ENCODE results near the gene KIF2C.
A peak's percentile ranks its signal among the peaks of the same experiment; 100 is the strongest.

The KIF2C gene

GRCh38 chr1:44701141-44701573, 38.5 kb upstream of the KIF2C start:
- H3K4me3 ChIP-seq (ENCODE audit: low read length), result no peak overlapping the region
- WGBS (ENCODE audit: insufficient coverage, insufficient read length), result 100% methylated on average over 1 of the region's 7 CpGs

DNA sequence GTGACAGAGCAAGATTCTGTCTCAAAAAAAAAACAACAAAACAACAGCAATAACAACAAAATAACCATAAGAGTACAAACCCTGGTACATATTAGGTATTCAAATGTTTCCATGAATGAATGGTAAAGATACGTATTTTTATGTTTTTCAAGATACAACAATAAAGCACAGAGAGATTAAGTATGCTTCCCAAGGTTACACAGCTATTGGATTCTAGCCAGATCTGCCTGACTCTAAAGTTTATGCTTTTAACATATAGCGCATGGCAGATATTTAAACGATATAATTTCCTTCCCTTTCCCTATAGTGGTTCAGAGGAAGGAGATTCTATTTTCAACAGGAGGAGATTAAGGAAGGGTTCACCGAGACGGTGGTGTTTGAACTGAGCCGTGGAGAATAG, 34.2 kb upstream of the KIF2C start:
- H3K4me1 ChIP-seq (ENCODE audit: control insufficient read depth, insufficient read depth, low read length), result no peaks in the 10 kb centered on the region
- no peak overlapping the region for H3K27ac ChIP-seq (ENCODE audit: low read length)
- H3K9me3 ChIP-seq (ENCODE audit: control insufficient read depth, insufficient read depth, low read length), result no peaks in the 10 kb centered on the region
- no peaks in the 10 kb centered on the region for H3K36me3 ChIP-seq (ENCODE audit: control insufficient read depth, insufficient read depth, low read length)
- H3K27me3 ChIP-seq (ENCODE audit: control insufficient read depth, insufficient read depth, low read length), result no peaks in the 10 kb centered on the region
- WGBS (ENCODE audit: insufficient coverage, insufficient read length), result 100% methylated on average over 2 of the region's 6 CpGs
- no peak for DNase-seq (ENCODE audit: low read depth, low spot score)
- no peak overlapping the region for H3K4me3 ChIP-seq (ENCODE audit: low read length)

More at GRCh38 chr1:44701141-44701573, 38.5 kb upstream of the KIF2C start:
- Histone ChIP-seq H3K9me3 (ENCODE audit: control insufficient read depth, insufficient read depth, low read length) (no peaks in the 10 kb centered on the region), H3K36me3 (ENCODE audit: control insufficient read depth, insufficient read depth, low read length) (no peaks in the 10 kb centered on the region), H3K27me3 (ENCODE audit: control insufficient read depth, insufficient read depth, low read length) (no peaks in the 10 kb centered on the region), H3K4me1 (ENCODE audit: control insufficient read depth, insufficient read depth, low read length) (no peaks in the 10 kb centered on the region), H3K27ac (ENCODE audit: low read length) (no peak overlapping the region)
- no peak for DNase-seq (ENCODE audit: low read depth, low spot score)

DNA sequence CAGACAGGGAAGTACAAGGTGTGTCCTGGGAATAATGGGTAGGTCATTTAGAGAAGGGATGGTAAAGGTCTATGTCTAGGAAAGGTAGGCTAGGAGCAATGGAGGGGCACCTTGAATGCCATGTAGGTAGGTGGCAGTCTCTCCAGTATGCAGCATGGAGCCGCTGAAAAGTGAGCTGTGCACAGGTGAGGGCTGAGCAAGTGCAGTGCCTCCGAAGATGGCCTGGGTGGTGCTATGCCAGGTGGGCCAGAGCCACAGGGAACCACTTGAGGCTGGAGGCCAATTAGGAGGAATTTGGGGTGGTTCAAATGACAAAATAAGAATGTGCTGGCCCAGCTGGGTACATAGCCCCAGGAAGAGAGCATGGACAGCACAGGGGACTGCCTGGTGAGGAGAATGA, 33.7 kb upstream of the KIF2C start:
- Histone ChIP-seq H3K36me3 (ENCODE audit: control insufficient read depth, insufficient read depth, low read length) (no peaks in the 10 kb centered on the region), H3K27ac (ENCODE audit: low read length) (no peak overlapping the region), H3K9me3 (ENCODE audit: control insufficient read depth, insufficient read depth, low read length) (no peaks in the 10 kb centered on the region), H3K27me3 (ENCODE audit: control insufficient read depth, insufficient read depth, low read length) (no peaks in the 10 kb centered on the region), H3K4me3 (ENCODE audit: low read length) (no peak overlapping the region), H3K4me1 (ENCODE audit: control insufficient read depth, insufficient read depth, low read length) (no peaks in the 10 kb centered on the region)
- WGBS (ENCODE audit: insufficient coverage, insufficient read length), result no CpG with 5 or more reads among the region's 2 CpGs
- DNase-seq (ENCODE audit: low read depth, low spot score), result no peak

- no peak for DNase-seq (ENCODE audit: low read depth, low spot score)
- Histone ChIP-seq H3K27ac (ENCODE audit: low read length) (no peak overlapping the region), H3K9me3 (ENCODE audit: control insufficient read depth, insufficient read depth, low read length) (no peaks in the 10 kb centered on the region), H3K4me3 (ENCODE audit: low read length) (no peak overlapping the region), H3K36me3 (ENCODE audit: control insufficient read depth, insufficient read depth, low read length) (no peaks in the 10 kb centered on the region), H3K4me1 (ENCODE audit: control insufficient read depth, insufficient read depth, low read length) (no peaks in the 10 kb centered on the region), H3K27me3 (ENCODE audit: control insufficient read depth, insufficient read depth, low read length) (no peaks in the 10 kb centered on the region)
- no CpG with 5 or more reads among the region's 6 CpGs for WGBS (ENCODE audit: insufficient coverage, insufficient read length)
Measured at GRCh38 chr1:44707112-44707881, 32.3 kb upstream of the KIF2C start.

GRCh38 chr1:44707959-44708831, 31.4 kb upstream of the KIF2C start:
- no peak for DNase-seq (ENCODE audit: low read depth, low spot score)
- Histone ChIP-seq H3K27ac (ENCODE audit: low read length) (no peak overlapping the region), H3K4me3 (ENCODE audit: low read length) (no peak overlapping the region), H3K27me3 (ENCODE audit: control insufficient read depth, insufficient read depth, low read length) (no peaks in the 10 kb centered on the region), H3K36me3 (ENCODE audit: control insufficient read depth, insufficient read depth, low read length) (no peaks in the 10 kb centered on the region), H3K9me3 (ENCODE audit: control insufficient read depth, insufficient read depth, low read length) (no peaks in the 10 kb centered on the region), H3K4me1 (ENCODE audit: control insufficient read depth, insufficient read depth, low read length) (no peaks in the 10 kb centered on the region)
- no CpG with 5 or more reads among the region's 15 CpGs for WGBS (ENCODE audit: insufficient coverage, insufficient read length)

- H3K27ac ChIP-seq (ENCODE audit: low read length), result no peak overlapping the region
- no peak for DNase-seq (ENCODE audit: low read depth, low spot score)
- H3K9me3 ChIP-seq (ENCODE audit: control insufficient read depth, insufficient read depth, low read length), result no peaks in the 10 kb centered on the region
- no CpG with 5 or more reads among the region's 6 CpGs for WGBS (ENCODE audit: insufficient coverage, insufficient read length)
- no peak overlapping the region for H3K4me3 ChIP-seq (ENCODE audit: low read length)
- H3K4me1 ChIP-seq (ENCODE audit: control insufficient read depth, insufficient read depth, low read length), result no peaks in the 10 kb centered on the region
- no peaks in the 10 kb centered on the region for H3K27me3 ChIP-seq (ENCODE audit: control insufficient read depth, insufficient read depth, low read length)
- H3K36me3 ChIP-seq (ENCODE audit: control insufficient read depth, insufficient read depth, low read length), result no peaks in the 10 kb centered on the region
Measured at GRCh38 chr1:44713321-44713781, 26.3 kb upstream of the KIF2C start.

GRCh38 chr1:44714532-44714931, 25.1 kb upstream of the KIF2C start:
- Histone ChIP-seq H3K9me3 (ENCODE audit: control insufficient read depth, insufficient read depth, low read length) (no peaks in the 10 kb centered on the region), H3K27me3 (ENCODE audit: control insufficient read depth, insufficient read depth, low read length) (no peaks in the 10 kb centered on the region), H3K27ac (ENCODE audit: low read length) (no peak overlapping the region), H3K4me3 (ENCODE audit: low read length) (no peak overlapping the region), H3K4me1 (ENCODE audit: control insufficient read depth, insufficient read depth, low read length) (no peaks in the 10 kb centered on the region), H3K36me3 (ENCODE audit: control insufficient read depth, insufficient read depth, low read length) (no peaks in the 10 kb centered on the region)
- no peak for DNase-seq (ENCODE audit: low read depth, low spot score)
- no CpG with 5 or more reads among the region's 7 CpGs for WGBS (ENCODE audit: insufficient coverage, insufficient read length)

DNA sequence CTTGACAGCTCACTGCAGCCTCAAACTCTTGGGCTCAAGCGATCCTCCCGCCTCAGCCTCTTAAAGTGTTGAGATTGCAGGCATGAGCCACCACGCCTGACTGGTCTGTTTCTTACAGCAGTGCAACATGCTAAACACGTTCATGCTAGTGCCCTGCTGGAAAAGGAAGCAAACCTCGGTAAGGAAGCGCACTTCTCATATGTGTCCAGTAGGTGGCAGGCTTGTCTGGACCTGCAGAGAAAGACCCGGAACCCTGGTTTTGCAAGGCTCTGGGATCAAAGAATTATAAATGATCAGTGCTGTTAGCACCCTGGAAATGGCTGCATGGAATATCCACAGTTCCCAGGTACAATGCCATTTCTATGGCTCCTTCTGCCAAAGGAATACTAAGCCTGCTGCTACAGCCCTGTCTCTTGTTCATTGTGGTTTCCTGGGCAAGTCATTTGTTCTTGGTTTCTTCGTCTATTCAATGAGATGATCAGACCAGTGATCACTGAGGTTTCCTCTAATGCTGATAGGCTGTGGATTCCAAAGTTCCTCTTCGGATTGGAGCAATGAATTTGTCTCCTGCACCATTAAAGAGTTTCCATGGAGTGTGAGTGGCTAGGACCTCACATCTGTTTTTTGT, 24.6 kb upstream of the KIF2C start:
- Histone ChIP-seq H3K27ac (ENCODE audit: low read length) (no peak overlapping the region), H3K4me1 (ENCODE audit: control insufficient read depth, insufficient read depth, low read length) (no peaks in the 10 kb centered on the region), H3K4me3 (ENCODE audit: low read length) (no peak overlapping the region), H3K27me3 (ENCODE audit: control insufficient read depth, insufficient read depth, low read length) (no peaks in the 10 kb centered on the region), H3K36me3 (ENCODE audit: control insufficient read depth, insufficient read depth, low read length) (no peaks in the 10 kb centered on the region), H3K9me3 (ENCODE audit: control insufficient read depth, insufficient read depth, low read length) (no peaks in the 10 kb centered on the region)
- WGBS (ENCODE audit: insufficient coverage, insufficient read length), result no CpG with 5 or more reads among the region's 9 CpGs
- peak; percentile 67 for DNase-seq (ENCODE audit: low read depth, low spot score)

- Histone ChIP-seq H3K4me3 (ENCODE audit: low read length) (no peak overlapping the region), H3K4me1 (ENCODE audit: control insufficient read depth, insufficient read depth, low read length) (no peaks in the 10 kb centered on the region), H3K27ac (ENCODE audit: low read length) (no peak overlapping the region), H3K9me3 (ENCODE audit: control insufficient read depth, insufficient read depth, low read length) (no peaks in the 10 kb centered on the region), H3K36me3 (ENCODE audit: control insufficient read depth, insufficient read depth, low read length) (no peaks in the 10 kb centered on the region), H3K27me3 (ENCODE audit: control insufficient read depth, insufficient read depth, low read length) (no peaks in the 10 kb centered on the region)
- DNase-seq (ENCODE audit: low read depth, low spot score), result no peak
- no CpG with 5 or more reads among the region's 4 CpGs for WGBS (ENCODE audit: insufficient coverage, insufficient read length)
Measured at GRCh38 chr1:44717156-44717555, 22.5 kb upstream of the KIF2C start.

- WGBS (ENCODE audit: insufficient coverage, insufficient read length), result no CpG with 5 or more reads among the region's 1 CpG
- Histone ChIP-seq H3K9me3 (ENCODE audit: control insufficient read depth, insufficient read depth, low read length) (no peaks in the 10 kb centered on the region), H3K36me3 (ENCODE audit: control insufficient read depth, insufficient read depth, low read length) (no peaks in the 10 kb centered on the region), H3K4me1 (ENCODE audit: control insufficient read depth, insufficient read depth, low read length) (no peaks in the 10 kb centered on the region), H3K27ac (ENCODE audit: low read length) (no peak overlapping the region), H3K27me3 (ENCODE audit: control insufficient read depth, insufficient read depth, low read length) (no peaks in the 10 kb centered on the region), H3K4me3 (ENCODE audit: low read length) (no peak overlapping the region)
- no peak for DNase-seq (ENCODE audit: low read depth, low spot score)
Measured at GRCh38 chr1:44717653-44718052, 22.0 kb upstream of the KIF2C start.
